ENCODE data around the gene BANP. TPM values are rescaled to one million over a fixed set of nuclear protein-coding genes. Genes with fewer than 3 reads are reported as not detected.
"Not testable (repeated sequence)": the region's sequence is repeated elsewhere in the genome, so short reads cannot be mapped to it uniquely, and the experiment has no call there.

Gene BANP
- total and polyA plus RNA-seq, 2 donors (not counting 1 experiment from before 2014, with no cell fraction given) = 9.3 to 31.0 TPM

GRCh38 chr16:88024491-88025085 is 73.4 kb downstream of the BANP start:
- H3K4me2 ChIP-seq (ENCODE audit: extremely low read depth, insufficient read depth, low read length) = peak overlapping the region; percentile 64

GRCh38 chr16:88025086-88025492 is 73.9 kb downstream of the BANP start:
- peak; percentile 33 to 51 for TF ChIP-seq CTCF (conservative IDR thresholded peaks at IDR 0.05 in 1 of 2, IDR thresholded peaks at IDR 0.05 in 1 of 2; ENCODE audit: low read depth in 1 of 2, low read length in 2 of 2)
- not testable (repeated sequence) for H3K79me2 ChIP-seq (ENCODE audit: control insufficient read depth, insufficient read depth, low read length); H3K9me3 ChIP-seq (ENCODE audit: control insufficient read depth, insufficient read depth, low read depth, low read length); H4K20me1 ChIP-seq (ENCODE audit: control insufficient read depth, extremely low read depth, insufficient read depth, low read length); H3K4me1 ChIP-seq (ENCODE audit: control insufficient read depth, extremely low read depth, insufficient read depth, low read length); H3K27me3 ChIP-seq (ENCODE audit: control insufficient read depth, insufficient read depth, low read length); H3K36me3 ChIP-seq (ENCODE audit: control insufficient read depth, insufficient read depth, low read length); H2AFZ ChIP-seq (ENCODE audit: low read length)
- peak overlapping the region in 1 of 4 experiments; percentile 4 for H3K4me3 ChIP-seq (replicated peaks in 1 of 4; ENCODE audit: control extremely low read depth in 1 of 4, insufficient read depth in 1 of 4, low read depth in 3 of 4, low read length in 4 of 4)
- DNase-seq (ENCODE audit: low read depth in 2 of 2) = peak; percentile 85 to 86
- H3K9ac ChIP-seq (ENCODE audit: insufficient read depth, low read length) = peak overlapping the region; percentile 13
- peak overlapping the region; percentile 78 for H3K27ac ChIP-seq (ENCODE audit: insufficient read depth, low read length)
- peak overlapping the region; percentile 64 for H3K4me2 ChIP-seq (ENCODE audit: extremely low read depth, insufficient read depth, low read length)

More at GRCh38 chr16:88024491-88025085, 73.4 kb downstream of the BANP start:
- H3K9me3 ChIP-seq (ENCODE audit: control insufficient read depth, insufficient read depth, low read depth, low read length); H3K79me2 ChIP-seq (ENCODE audit: control insufficient read depth, insufficient read depth, low read length); H3K27me3 ChIP-seq (ENCODE audit: control insufficient read depth, insufficient read depth, low read length); H3K4me1 ChIP-seq (ENCODE audit: control insufficient read depth, extremely low read depth, insufficient read depth, low read length); H3K36me3 ChIP-seq (ENCODE audit: control insufficient read depth, insufficient read depth, low read length); H4K20me1 ChIP-seq (ENCODE audit: control insufficient read depth, extremely low read depth, insufficient read depth, low read length); H3K4me3 ChIP-seq (replicated peaks in 1 of 4; ENCODE audit: control extremely low read depth in 1 of 4, insufficient read depth in 1 of 4, low read depth in 3 of 4, low read length in 4 of 4); H2AFZ ChIP-seq (ENCODE audit: low read length): not testable (repeated sequence)
- peak; percentile 46 to 49 for DNase-seq (ENCODE audit: low read depth in 2 of 2)
- TF ChIP-seq CTCF (conservative IDR thresholded peaks at IDR 0.05 in 1 of 2, IDR thresholded peaks at IDR 0.05 in 1 of 2; ENCODE audit: low read depth in 1 of 2, low read length in 2 of 2) = peak; percentile 37 to 63
- Histone ChIP-seq H3K27ac (ENCODE audit: insufficient read depth, low read length) (peak overlapping the region; percentile 78), H3K9ac (ENCODE audit: insufficient read depth, low read length) (peak overlapping the region; percentile 13)

- DNase-seq (ENCODE audit: low read depth in 2 of 2); H3K4me1 ChIP-seq (ENCODE audit: control insufficient read depth, extremely low read depth, insufficient read depth, low read length); H3K79me2 ChIP-seq (ENCODE audit: control insufficient read depth, insufficient read depth, low read length); H3K4me2 ChIP-seq (ENCODE audit: extremely low read depth, insufficient read depth, low read length); H3K36me3 ChIP-seq (ENCODE audit: control insufficient read depth, insufficient read depth, low read length); H3K27me3 ChIP-seq (ENCODE audit: control insufficient read depth, insufficient read depth, low read length); H2AFZ ChIP-seq (ENCODE audit: low read length); H3K9ac ChIP-seq (ENCODE audit: insufficient read depth, low read length); H3K9me3 ChIP-seq (ENCODE audit: control insufficient read depth, insufficient read depth, low read depth, low read length); H3K4me3 ChIP-seq (replicated peaks in 1 of 4; ENCODE audit: control extremely low read depth in 1 of 4, insufficient read depth in 1 of 4, low read depth in 3 of 4, low read length in 4 of 4); H4K20me1 ChIP-seq (ENCODE audit: control insufficient read depth, extremely low read depth, insufficient read depth, low read length): not testable (repeated sequence)
- H3K27ac ChIP-seq (ENCODE audit: insufficient read depth, low read length) = peak overlapping the region; percentile 78
Measured at GRCh38 chr16:88025828-88026555, 74.8 kb downstream of the BANP start.

All from fibroblast of lung (primary cell).